ENCODE results near the gene FMN2.

FMN2 gene

DNA sequence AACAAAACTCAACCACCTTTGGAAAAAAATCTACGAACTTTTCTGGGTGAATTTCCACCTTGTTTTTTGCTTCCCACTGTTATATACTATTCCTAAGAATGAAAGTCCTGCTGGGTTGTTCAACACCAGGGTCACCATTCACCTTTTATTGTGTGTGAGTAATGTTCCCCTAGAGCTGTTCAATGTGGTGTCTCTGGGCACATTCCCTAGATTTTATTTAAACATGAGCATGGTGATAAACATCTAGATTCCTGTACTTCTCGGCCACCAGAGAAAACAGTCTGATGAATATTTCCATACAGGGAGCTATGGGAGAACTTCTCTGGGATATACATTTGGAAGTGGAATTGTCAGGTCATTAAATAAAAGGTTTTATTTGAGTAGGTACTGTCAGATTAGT, 13.0 kb downstream of the FMN2 start:
- H3K4me3 ChIP-seq (ENCODE audit: low read depth, low read length), result no peak overlapping the region
- no peak for DNase-seq (ENCODE audit: low read depth)
- TF ChIP-seq, protein P1, sequence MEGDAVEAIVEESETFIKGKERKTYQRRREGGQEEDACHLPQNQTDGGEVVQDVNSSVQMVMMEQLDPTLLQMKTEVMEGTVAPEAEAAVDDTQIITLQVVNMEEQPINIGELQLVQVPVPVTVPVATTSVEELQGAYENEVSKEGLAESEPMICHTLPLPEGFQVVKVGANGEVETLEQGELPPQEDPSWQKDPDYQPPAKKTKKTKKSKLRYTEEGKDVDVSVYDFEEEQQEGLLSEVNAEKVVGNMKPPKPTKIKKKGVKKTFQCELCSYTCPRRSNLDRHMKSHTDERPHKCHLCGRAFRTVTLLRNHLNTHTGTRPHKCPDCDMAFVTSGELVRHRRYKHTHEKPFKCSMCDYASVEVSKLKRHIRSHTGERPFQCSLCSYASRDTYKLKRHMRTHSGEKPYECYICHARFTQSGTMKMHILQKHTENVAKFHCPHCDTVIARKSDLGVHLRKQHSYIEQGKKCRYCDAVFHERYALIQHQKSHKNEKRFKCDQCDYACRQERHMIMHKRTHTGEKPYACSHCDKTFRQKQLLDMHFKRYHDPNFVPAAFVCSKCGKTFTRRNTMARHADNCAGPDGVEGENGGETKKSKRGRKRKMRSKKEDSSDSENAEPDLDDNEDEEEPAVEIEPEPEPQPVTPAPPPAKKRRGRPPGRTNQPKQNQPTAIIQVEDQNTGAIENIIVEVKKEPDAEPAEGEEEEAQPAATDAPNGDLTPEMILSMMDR (conservative IDR thresholded peaks at IDR 0.05; ENCODE audit: low read depth, low read length), result no peak

DNA sequence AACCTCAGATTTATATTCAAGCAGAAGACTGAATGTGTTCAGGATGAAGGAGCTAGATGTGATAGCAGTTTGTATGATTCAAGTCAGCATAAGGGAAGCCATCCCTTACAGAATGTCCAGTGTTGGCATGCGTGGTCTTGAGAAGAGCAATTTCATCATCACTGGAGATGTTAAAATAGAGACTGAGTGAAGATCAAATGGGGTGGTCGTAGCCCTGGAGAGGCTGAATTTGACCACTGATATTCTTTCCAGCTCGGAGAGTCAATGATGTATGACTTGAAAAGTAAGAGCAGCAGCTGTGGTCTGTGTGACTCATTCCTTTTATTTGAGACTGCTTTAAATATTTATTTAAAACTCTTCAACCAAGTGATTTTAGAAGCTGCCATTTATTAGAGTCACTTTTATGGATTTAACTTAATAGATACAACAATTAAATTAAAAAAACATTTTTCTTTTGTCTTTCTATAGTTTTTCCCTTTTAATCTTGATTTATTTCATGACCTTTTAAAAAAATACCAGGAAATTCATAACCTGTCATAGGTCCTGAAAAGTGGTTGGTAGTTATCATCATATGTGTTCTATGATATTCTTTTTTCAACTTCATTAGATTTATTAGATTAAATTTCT, 15.5 kb downstream of the FMN2 start:
- DNase-seq (ENCODE audit: low read depth), result peak; percentile 15
- H3K4me3 ChIP-seq (ENCODE audit: low read depth, low read length), result no peak overlapping the region
- TF ChIP-seq, protein P1 (conservative IDR thresholded peaks at IDR 0.05; ENCODE audit: low read depth, low read length), result no peak

DNA sequence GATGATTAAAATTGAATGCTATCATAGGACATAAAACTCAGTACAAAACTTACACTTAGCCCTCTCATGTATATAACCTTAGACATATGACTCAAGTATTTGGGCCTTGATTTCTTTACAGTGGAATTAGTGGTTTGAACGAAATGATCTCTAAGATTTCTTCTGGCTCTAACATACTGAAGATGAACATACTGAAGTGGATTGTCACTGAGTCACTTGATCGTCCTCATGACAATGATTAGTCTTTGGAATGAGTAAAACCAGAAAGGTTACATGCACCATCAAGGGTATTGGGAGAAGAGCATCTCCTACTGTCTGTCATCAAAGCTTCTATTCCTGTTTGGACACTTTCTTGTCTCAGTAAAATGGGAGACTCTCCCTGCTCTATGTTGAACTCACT, 17.4 kb downstream of the FMN2 start:
- no peak overlapping the region for H3K4me3 ChIP-seq (ENCODE audit: low read depth, low read length)
- DNase-seq (ENCODE audit: low read depth), result no peak
- TF ChIP-seq, protein P1 (conservative IDR thresholded peaks at IDR 0.05; ENCODE audit: low read depth, low read length), result no peak

DNA sequence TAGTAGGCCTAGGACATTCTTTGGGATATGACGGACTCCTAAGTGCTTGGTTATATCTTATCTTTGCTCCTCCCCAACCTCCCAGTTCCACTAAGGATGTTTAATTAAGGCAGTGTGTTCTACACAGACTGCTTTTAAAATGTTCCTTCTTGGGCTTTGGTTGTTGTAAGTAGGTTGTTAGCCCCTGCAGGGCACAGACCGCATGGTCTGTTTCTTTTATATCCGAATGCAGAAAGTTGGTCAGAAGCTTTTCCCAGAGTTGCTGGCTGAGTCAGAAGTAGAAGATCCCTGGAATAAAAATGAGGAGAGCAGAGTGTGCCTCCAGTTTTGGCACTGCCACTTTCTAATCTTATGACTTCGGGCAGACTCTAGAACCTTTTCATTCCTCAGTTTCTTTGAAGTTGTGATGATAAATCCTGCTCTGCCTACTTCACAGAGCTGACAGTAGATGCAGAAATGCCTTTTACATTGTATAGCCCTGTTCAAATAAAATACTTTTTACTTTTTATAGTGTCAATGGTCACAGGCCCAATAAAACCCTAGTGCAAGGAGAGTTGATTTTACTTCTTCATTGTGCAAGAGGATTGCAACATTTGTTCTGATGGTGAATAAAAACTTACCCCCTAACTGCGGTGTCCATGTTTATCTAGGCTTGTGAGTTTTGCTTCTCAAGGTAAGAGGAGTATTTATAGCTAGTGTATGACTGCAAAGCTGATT, 18.4 kb downstream of the FMN2 start:
- no peak for DNase-seq (ENCODE audit: low read depth)
- no peak overlapping the region for H3K4me3 ChIP-seq (ENCODE audit: low read depth, low read length)
- TF ChIP-seq, protein P1 (conservative IDR thresholded peaks at IDR 0.05; ENCODE audit: low read depth, low read length), result no peak

DNA sequence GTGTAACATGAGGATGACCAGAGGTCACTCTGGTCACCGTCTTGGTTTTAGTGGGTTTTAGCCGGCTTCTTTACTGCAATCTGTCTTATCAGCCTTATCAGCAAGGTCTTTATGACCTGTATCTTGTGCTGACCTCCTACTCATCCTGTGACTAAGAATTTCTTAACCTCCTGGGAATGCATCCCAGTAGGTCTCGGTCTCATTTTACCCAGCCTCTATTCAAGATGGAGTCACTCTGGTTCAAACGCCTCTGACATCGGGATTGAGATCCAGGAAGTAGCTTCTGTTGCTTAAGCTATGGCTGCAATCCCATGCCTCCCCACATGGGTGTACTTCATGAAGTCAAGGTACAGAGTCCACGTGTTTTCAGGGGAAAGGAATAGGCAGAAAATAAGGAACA, 19.9 kb downstream of the FMN2 start:
- no peak for DNase-seq (ENCODE audit: low read depth)
- H3K4me3 ChIP-seq (ENCODE audit: low read depth, low read length), result no peak overlapping the region
- TF ChIP-seq, protein P1 (conservative IDR thresholded peaks at IDR 0.05; ENCODE audit: low read depth, low read length), result no peak

DNA sequence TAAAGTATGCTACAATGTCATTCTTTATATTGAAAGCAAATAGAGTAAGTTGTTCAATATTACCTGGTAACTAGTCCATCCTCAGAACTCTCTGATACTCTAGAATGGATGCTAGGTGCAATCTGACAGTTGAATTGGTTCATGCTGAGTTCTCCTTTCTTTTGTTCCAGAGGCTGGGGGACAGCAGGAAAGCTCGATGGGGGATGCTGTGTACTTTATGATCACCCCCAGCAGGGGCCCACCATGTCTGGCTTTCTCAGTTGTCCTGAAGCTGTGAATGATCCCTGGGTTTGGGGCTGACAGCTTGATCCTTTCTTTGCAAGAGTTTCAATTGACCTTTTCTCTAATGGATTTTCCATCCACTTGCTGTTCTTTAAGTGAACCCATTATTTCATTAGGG, 22.5 kb downstream of the FMN2 start:
- DNase-seq (ENCODE audit: low read depth), result no peak
- no peak overlapping the region for H3K4me3 ChIP-seq (ENCODE audit: low read depth, low read length)
- TF ChIP-seq, protein P1 (conservative IDR thresholded peaks at IDR 0.05; ENCODE audit: low read depth, low read length), result no peak

DNA sequence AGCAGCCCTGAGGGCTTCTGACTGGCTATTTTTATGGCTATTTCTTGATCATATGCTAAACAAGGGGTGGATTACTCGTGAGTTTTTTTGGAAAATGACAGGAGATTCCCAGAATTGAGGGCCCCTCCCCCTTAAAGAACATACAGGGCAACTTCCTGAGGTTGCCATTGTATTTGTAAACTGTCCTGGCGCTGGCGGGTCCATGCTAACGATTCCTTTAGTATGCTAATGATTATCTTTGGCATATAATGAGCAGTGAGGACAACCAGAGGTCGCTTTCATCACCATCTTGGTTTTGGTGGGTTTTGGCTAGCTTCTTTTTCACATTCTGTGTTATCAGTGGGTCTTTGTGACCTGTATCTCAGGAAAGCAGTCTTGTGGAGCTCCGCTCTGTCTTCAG, 24.1 kb downstream of the FMN2 start:
- H3K4me3 ChIP-seq (ENCODE audit: low read depth, low read length), result no peak overlapping the region
- no peak for DNase-seq (ENCODE audit: low read depth)
- TF ChIP-seq, protein P1 (conservative IDR thresholded peaks at IDR 0.05; ENCODE audit: low read depth, low read length), result no peak

Data from choroid plexus epithelial cell (primary cell).